Naive B cell (primary cell): ENCODE results near the gene CD151. TPM values are rescaled to one million over a fixed set of nuclear protein-coding genes. Genes with fewer than 3 reads are reported as not detected.

Experiments
- ATAC-seq, 2 donors: fragments of 150-1000 bp; cut with Tn5 transposase; 2 replicates each; pipeline ENCODE4 v1.10.0; 2021; ENCODE audit warnings: low read depth in 2 of 2, mild to moderate bottlenecking in 2 of 2, moderate library complexity in 2 of 2
- DNase-seq: peaks from one replicate; pipeline ENCODE4 v3.0.0; 2022
- H3K27ac Mint-ChIP-seq, 6 donors: one replicate each; pipeline ENCODE4 v1.8.0; 2020 to 2022; ENCODE audit warnings: mild to moderate bottlenecking in 6 of 6, mixed read lengths in 6 of 6, moderate library complexity in 5 of 6, inconsistent platforms in 2 of 6
- H3K27me3 Mint-ChIP-seq, 3 donors: one replicate each; pipeline ENCODE4 v1.8.0; 2021 to 2022; ENCODE audit warnings: mixed read lengths in 3 of 3, mild to moderate bottlenecking in 1 of 3
- H3K36me3 Mint-ChIP-seq, 2 donors: one replicate each; pipeline ENCODE4 v1.8.0; 2020 to 2022; ENCODE audit warnings: mixed read lengths in 2 of 2, inconsistent platforms in 1 of 2, mild to moderate bottlenecking in 1 of 2
- H3K4me1 Mint-ChIP-seq, 3 donors: one replicate each; pipeline ENCODE4 v1.8.0; 2020 to 2022; ENCODE audit warnings: mixed read lengths in 3 of 3, inconsistent platforms in 1 of 3, mild to moderate bottlenecking in 1 of 3, moderate library complexity in 1 of 3
- H3K4me3 Mint-ChIP-seq, 8 donors: one replicate each; pipeline ENCODE4 v1.8.0; 2020 to 2022; ENCODE audit warnings: mild to moderate bottlenecking in 8 of 8, mixed read lengths in 8 of 8, moderate library complexity in 8 of 8, inconsistent platforms in 2 of 8
- H3K9me3 Mint-ChIP-seq, 7 donors: one replicate each; pipeline ENCODE4 v1.8.0; 2020 to 2022; ENCODE audit warnings: mixed read lengths in 7 of 7, mild to moderate bottlenecking in 5 of 7, inconsistent platforms in 2 of 7, moderate library complexity in 1 of 7
- polyA plus RNA-seq, 6 donors: library from polyadenylated mRNA; unstranded; fragments of 300-500 nt; fragmentation: Illumina TruSeq; gene quantifications; one replicate each; pipeline ENCODE4 v1.2.3, GENCODE V29; 2021; ENCODE audit warnings: low read depth in 6 of 6

Gene CD151
- polyA plus RNA-seq, 6 donors from 2014 or later, result 1.2 to 5.8 (median 3.2) TPM

- H3K27me3 Mint-ChIP-seq, result peaks cover 11 to 26% (median 20%) of the 10 kb centered on the region in 3 donors
- H3K36me3 Mint-ChIP-seq, result peaks cover 0 to 7% of the 10 kb centered on the region in 2 donors
- no peaks in the 10 kb centered on the region for H3K9me3 Mint-ChIP-seq
- H3K4me3 Mint-ChIP-seq, result peak overlapping the region in 1 of 8 donors; percentile 40
- H3K27ac Mint-ChIP-seq, result peak overlapping the region in 2 of 6 donors; percentile 31 to 73
- no peak for DNase-seq
- ATAC-seq, result no peak
- peaks cover 27 to 41% (median 34%) of the 10 kb centered on the region in 3 donors for H3K4me1 Mint-ChIP-seq
These were observed 7.8 kb upstream of the CD151 start for GRCh38 chr11:824942-825341.

DNA sequence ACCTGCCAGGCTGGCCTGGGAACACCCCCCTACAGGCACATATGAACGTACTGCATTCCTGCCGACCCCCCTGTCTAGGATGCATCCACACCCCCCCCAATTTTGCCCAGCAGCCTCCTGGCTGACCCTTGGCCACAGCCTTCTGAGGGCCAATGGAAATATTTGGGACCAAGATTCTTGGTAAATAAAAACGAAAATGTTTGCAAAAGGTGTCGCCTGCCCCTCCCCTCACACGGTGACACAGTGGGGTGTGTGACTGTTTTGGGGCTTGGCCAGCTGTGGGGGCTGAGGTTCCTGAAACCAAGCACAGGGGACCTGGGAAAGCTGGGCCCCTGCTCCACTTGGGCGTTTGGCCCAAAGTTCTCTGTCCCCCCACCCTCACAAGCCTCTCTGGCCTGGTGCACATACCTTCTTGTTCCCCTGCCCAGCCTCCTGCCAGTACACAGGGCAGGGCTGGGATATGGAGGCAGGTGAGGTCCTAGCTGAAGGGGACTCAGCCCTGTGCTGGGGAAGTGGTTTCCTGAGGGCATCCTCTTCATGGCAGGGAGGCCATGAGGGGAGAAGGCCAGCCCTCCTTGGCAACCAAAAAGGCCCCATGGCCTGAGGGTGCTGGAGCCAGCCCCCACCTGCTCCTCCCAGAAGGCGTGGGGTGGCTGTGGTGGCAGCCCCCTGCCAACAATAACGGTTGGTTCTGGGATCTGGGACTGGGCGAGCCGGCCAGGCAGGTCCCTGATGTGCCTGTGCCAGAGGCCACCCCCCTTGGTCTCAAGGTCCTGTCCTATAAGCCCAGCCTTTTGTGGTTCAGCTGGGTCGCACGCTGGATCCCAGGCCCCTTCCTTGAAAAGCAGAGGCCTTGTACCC is 7.2 kb upstream of the CD151 start:
- ATAC-seq, result no peak
- H3K27ac Mint-ChIP-seq, result peak overlapping the region in 1 of 6 donors; percentile 31
- H3K27me3 Mint-ChIP-seq, result peaks cover 11 to 32% (median 20%) of the 10 kb centered on the region in 3 donors
- DNase-seq, result no peak
- H3K4me1 Mint-ChIP-seq, result peaks cover 27 to 45% (median 33%) of the 10 kb centered on the region in 3 donors
- H3K36me3 Mint-ChIP-seq, result peaks cover 0 to 7% of the 10 kb centered on the region in 2 donors
- no peaks in the 10 kb centered on the region for H3K9me3 Mint-ChIP-seq
- H3K4me3 Mint-ChIP-seq, result peak overlapping the region in 1 of 8 donors; percentile 40

DNA sequence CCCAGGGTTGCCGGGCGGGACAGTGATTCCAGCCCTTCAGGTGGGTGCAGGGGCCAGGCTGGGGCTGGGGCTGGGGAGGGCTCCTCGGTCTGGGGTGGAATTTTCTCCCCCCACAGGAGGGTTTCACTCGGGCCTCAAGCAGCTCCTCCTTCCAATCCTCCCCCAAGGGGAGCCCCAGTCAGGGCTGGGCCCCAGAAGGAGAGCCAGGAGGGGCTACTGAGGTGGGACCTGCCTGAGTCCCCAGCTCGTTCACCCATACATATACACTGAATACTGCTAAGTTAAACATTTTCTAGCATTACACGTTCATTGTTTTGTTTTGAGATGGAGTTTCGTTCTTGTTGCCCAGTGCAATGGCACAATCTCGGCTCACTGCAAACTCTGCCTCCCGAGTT is 6.5 kb upstream of the CD151 start:
- no peak for ATAC-seq
- H3K9me3 Mint-ChIP-seq, result no peaks in the 10 kb centered on the region
- no peak for DNase-seq
- no peak overlapping the region for H3K27ac Mint-ChIP-seq
- peaks cover 0 to 7% of the 10 kb centered on the region in 2 donors for H3K36me3 Mint-ChIP-seq
- peaks cover 11 to 35% (median 20%) of the 10 kb centered on the region in 3 donors for H3K27me3 Mint-ChIP-seq
- H3K4me1 Mint-ChIP-seq, result peaks cover 23 to 42% (median 28%) of the 10 kb centered on the region in 3 donors
- H3K4me3 Mint-ChIP-seq, result peak overlapping the region; percentile 15 to 89 (median 78)

DNA sequence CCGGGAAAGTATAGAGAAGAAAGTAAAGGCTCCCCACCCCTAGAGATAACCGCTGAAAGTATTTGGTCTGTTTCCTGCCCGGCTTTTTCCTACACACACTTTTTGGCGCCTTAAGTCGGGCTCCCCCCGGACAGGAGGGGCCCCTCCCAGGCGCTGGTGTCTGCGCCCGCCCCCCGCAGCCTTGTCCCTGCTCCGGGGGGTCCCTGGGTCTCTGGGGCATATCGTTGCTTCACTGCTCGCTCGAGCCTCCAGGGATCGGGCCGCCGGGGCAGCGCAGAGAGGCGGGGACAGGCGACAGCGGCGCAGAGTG is 6.0 kb upstream of the CD151 start:
- peak overlapping the region in 1 of 6 donors; percentile 49 for H3K27ac Mint-ChIP-seq
- peaks cover 11 to 40% (median 25%) of the 10 kb centered on the region in 3 donors for H3K27me3 Mint-ChIP-seq
- peaks cover 0 to 7% of the 10 kb centered on the region in 2 donors for H3K36me3 Mint-ChIP-seq
- no peak for DNase-seq
- H3K4me1 Mint-ChIP-seq, result peaks cover 27 to 45% (median 29%) of the 10 kb centered on the region in 3 donors
- ATAC-seq, result peak in 1 of 2 donors; percentile 6
- no peaks in the 10 kb centered on the region for H3K9me3 Mint-ChIP-seq
- H3K4me3 Mint-ChIP-seq, result peak overlapping the region; percentile 15 to 89 (median 78)

DNA sequence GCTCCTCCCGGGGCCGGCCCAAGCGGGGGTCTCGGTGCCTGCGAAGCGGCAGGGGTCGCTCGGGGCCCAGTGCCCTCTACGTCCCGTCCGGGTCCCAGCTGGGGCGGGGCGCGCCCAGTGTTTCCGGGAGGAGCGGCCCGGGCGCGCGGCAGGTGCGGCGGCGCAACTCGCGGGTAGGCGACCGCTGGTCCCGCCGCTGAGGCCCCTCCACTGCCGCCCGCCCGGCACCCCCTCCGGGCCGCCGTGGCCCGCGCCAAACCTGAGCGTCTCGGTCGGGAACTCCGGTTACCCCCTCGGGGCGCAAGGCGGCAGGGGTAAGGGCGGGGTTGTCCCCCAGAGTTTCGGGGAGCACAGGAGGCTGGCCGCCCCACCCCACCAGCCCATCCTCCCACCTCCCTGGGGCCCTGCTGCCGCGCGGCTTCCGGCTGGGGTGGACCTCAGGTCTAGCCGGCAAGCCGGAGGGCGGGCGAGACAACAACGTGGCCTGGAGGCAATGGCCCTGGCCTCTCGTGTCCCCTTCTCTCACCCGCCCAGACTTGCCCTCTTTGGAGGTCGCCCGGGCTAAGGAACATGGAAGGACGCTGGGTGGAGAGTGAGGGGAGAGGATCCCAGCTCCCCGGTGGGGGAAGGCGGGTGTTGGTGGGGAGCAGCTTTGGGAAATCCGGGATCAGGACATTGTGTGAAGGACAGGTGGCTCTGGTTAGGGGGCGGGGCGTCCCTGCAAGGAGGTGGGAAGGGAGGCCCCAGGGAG is 5.4 kb upstream of the CD151 start:
- Mint-ChIP-seq H3K9me3 (no peaks in the 10 kb centered on the region), H3K4me1 (peaks cover 29 to 46% (median 32%) of the 10 kb centered on the region in 3 donors), H3K36me3 (peaks cover 0 to 7% of the 10 kb centered on the region in 2 donors), H3K27ac (peak overlapping the region in 1 of 6 donors; percentile 83), H3K4me3 (peak overlapping the region; percentile 74 to 93 (median 86)), H3K27me3 (peaks cover 11 to 43% (median 29%) of the 10 kb centered on the region in 3 donors)
- peak; percentile 12 to 20 for ATAC-seq
- DNase-seq, result no peak

- DNase-seq, result no peak
- peak in 1 of 2 donors; percentile 10 for ATAC-seq
- H3K4me1 Mint-ChIP-seq, result peaks cover 29 to 48% (median 31%) of the 10 kb centered on the region in 3 donors
- no peaks in the 10 kb centered on the region for H3K9me3 Mint-ChIP-seq
- peak within 1 kb of the TSS; percentile 77 to 93 (median 86) for H3K4me3 Mint-ChIP-seq
- peaks cover 11 to 43% (median 29%) of the 10 kb centered on the region in 3 donors for H3K27me3 Mint-ChIP-seq
- peak within 1 kb of the TSS in 2 of 6 donors; percentile 36 to 83 for H3K27ac Mint-ChIP-seq
- peaks cover 0 to 7% of the 10 kb centered on the region in 2 donors for H3K36me3 Mint-ChIP-seq
These were observed 4.9 kb upstream of the CD151 start, which contains the start of gene CRACR2B for GRCh38 chr11:827897-828192. Gene CRACR2B (plus strand): TSS chr11:827919. CDS start chr11:828608, 689 bp downstream.

GRCh38 chr11:828506-829175 is 4.1 kb upstream of the CD151 start:
- H3K27me3 Mint-ChIP-seq, result peaks cover 11 to 43% (median 29%) of the 10 kb centered on the region in 3 donors
- no peaks in the 10 kb centered on the region for H3K9me3 Mint-ChIP-seq
- peaks cover 29 to 48% (median 31%) of the 10 kb centered on the region in 3 donors for H3K4me1 Mint-ChIP-seq
- DNase-seq (no peak), ATAC-seq (no peak)
- H3K36me3 Mint-ChIP-seq, result peaks cover 0 to 7% of the 10 kb centered on the region in 2 donors
- no peak overlapping the region for H3K27ac Mint-ChIP-seq
- peak overlapping the region in 7 of 8 donors; percentile 75 to 93 (median 85) for H3K4me3 Mint-ChIP-seq

GRCh38 chr11:829176-829846 is 3.4 kb upstream of the CD151 start:
- no peak for DNase-seq
- H3K27ac Mint-ChIP-seq, result no peak overlapping the region
- H3K9me3 Mint-ChIP-seq, result no peaks in the 10 kb centered on the region
- H3K4me1 Mint-ChIP-seq, result peaks cover 34 to 48% (median 36%) of the 10 kb centered on the region in 3 donors
- peak in 1 of 2 donors; percentile 7 for ATAC-seq
- H3K4me3 Mint-ChIP-seq, result peak overlapping the region; percentile 75 to 87 (median 79)
- H3K27me3 Mint-ChIP-seq, result peaks cover 16 to 49% (median 29%) of the 10 kb centered on the region in 3 donors
- H3K36me3 Mint-ChIP-seq, result peaks cover 0 to 7% of the 10 kb centered on the region in 2 donors

DNA sequence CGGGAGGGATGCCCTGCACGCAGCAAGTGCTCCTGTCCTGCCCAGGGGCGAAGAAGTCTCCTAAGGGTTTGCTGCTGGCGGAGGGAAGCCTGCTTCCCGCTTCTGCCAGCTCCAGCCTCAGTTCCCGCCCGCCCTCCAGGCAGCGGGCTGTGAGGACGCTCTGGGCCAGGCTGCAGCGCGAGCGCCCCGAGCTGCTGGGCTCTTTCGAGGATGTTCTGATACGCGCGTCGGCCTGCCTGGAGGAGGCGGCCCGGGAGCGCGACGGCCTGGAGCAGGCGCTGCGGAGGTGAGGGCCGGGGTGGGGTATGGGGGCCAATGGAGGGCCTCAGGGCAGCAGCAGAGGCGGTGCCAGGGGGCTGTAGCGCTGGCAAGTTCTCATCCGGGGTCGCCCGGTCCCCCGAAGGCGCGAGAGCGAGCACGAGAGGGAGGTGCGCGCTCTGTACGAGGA is 2.9 kb upstream of the CD151 start:
- Mint-ChIP-seq H3K9me3 (no peaks in the 10 kb centered on the region), H3K4me1 (peaks cover 34 to 48% (median 37%) of the 10 kb centered on the region in 3 donors), H3K4me3 (peak overlapping the region; percentile 75 to 87 (median 79)), H3K36me3 (peaks cover 0 to 5% of the 10 kb centered on the region in 2 donors), H3K27ac (no peak overlapping the region), H3K27me3 (peaks cover 16 to 50% (median 29%) of the 10 kb centered on the region in 3 donors)
- ATAC-seq (peak in 1 of 2 donors; percentile 5), DNase-seq (no peak)

- peaks cover 16 to 50% (median 29%) of the 10 kb centered on the region in 3 donors for H3K27me3 Mint-ChIP-seq
These were observed 2.2 kb upstream of the CD151 start for GRCh38 chr11:830295-831117.

GRCh38 chr11:831118-831864 is 1.5 kb upstream of the CD151 start:
- Mint-ChIP-seq H3K27me3 (peaks cover 16 to 50% (median 29%) of the 10 kb centered on the region in 3 donors), H3K4me3 (peak overlapping the region; percentile 41 to 89 (median 70)), H3K9me3 (no peaks in the 10 kb centered on the region), H3K4me1 (peaks cover 37 to 48% (median 37%) of the 10 kb centered on the region in 3 donors), H3K27ac (no peak overlapping the region), H3K36me3 (no peaks in the 10 kb centered on the region)
- DNase-seq, result no peak
- ATAC-seq, result no peak

More at GRCh38 chr11:830295-831117, 2.2 kb upstream of the CD151 start:
- ATAC-seq (peak; percentile 44 to 49), DNase-seq (peak; percentile 58)
- H3K36me3 Mint-ChIP-seq, result no peaks in the 10 kb centered on the region
- H3K27ac Mint-ChIP-seq, result no peak overlapping the region
- H3K4me3 Mint-ChIP-seq, result peak overlapping the region; percentile 20 to 87 (median 78)
- no peaks in the 10 kb centered on the region for H3K9me3 Mint-ChIP-seq
- peaks cover 37 to 48% (median 37%) of the 10 kb centered on the region in 3 donors for H3K4me1 Mint-ChIP-seq
